Measurements from ENCODE around the gene SLC6A13.
"Not testable (repeated sequence)": the region's sequence is repeated elsewhere in the genome, so short reads cannot be mapped to it uniquely, and the experiment has no call there.

Gene SLC6A13

DNA sequence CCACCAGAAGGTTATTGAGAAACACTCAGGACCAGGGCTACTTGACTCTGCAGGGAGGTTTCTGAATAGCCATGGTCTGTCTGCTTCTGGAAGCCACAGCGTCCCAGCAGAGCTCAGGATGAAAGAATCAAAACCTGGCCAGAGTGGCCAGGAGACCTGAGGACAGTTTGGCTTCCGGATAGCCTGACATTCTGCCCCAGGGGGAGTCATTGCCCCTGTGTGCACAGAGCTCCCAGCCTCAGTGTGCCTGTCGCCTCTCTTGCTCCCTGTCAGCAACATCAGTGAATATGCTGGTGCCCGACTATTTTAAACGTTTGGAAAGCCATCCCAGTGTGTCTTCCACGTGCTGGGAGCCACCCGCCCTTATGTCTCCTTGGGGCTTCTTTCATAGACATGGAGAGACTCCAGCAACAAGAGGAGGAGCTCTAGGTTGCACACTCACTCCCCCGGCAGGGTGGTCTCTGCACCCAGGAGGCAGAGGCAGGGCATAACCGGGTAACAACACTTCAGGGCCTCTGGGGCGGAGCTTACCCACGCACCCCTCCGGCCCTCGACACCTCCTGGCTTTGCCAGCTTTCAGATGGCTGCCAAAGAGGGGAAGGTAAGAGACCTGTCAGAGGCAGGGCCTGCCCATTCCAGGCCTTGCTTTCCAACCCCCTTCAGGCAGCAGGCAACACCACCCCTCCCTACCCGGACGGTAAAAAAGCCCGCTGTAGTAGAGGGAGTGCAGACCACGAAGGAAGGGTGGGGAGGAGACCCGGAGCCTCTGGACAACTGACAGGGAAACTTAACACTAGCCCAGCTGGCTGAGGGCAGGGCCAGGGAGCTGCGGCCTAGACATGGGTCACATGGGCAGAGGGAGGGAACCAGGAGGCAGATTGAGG, 29.7 kb downstream of the SLC6A13 start:
- no peak for DNase-seq

DNA sequence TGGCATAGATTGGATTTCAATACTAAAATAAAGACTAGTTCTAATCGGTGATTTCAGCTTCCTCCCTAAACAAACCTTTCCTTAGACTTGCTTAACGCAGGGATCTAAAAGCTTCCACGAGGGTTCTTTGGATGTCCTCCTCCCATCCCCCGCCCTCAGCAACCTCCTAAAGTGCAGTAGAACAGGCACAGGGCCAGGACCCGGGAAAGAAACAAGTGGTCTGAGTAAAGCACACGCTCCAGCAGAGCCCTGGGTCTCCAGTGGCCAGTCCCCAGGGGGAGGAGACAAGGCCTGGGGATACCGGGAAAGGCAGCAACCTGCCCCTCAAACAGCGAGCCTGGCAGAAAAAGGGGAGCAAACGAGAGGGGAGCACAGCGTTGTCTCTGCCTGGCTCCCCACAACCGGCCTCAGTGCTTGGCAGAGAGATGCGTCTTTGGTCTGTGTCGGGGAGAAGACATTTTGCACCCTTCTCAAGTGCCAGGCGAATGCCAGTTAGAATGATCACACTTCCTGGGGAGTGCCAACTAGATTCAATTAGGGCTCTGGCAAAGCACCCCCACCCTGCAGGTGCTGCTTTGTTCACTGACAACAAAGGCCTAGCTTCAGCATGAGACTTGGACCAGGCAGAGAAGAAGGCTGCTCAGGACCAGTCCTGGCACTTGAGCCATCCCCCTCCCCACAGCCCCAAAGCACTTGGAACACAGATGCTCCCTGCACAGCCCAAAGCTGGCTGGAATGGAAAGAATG, 31.5 kb downstream of the SLC6A13 start:
- DNase-seq, result no peak

DNA sequence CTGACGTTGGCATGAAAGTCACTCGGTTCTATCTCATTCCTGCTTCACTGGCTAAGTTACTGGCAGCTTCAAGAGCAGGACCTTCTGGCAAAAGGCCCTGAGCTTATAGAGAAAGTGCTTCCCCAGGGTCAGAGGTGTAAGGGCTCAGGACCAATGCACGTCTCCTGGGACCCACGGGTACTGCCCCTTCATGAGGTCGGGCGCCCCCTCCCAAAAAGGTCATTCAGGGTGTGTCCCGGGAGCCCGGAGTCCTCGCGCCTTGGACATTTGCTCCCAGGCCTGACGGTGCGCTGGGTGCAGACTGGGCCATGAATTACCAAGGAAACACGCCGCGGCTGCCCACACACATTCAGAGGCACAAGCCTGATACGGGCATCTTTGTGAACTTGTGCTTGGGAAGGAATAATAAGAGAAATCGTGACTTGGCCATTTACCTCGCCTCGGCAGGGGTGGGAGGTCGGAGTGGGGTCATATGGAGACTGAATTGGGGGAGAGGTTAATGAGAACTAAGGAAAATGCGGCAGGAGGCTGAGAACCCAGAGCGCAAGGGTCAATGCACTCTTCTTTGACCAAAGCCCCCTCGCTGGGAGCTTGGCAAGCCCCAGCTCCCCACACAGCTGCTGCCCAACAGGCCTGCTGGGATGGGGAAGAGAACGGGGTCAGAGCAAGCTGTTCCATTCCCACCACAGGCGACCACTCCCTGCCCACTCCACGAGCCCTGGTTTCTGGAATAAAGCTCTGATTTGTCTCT, 33.0 kb downstream of the SLC6A13 start:
- DNase-seq, result no peak

DNA sequence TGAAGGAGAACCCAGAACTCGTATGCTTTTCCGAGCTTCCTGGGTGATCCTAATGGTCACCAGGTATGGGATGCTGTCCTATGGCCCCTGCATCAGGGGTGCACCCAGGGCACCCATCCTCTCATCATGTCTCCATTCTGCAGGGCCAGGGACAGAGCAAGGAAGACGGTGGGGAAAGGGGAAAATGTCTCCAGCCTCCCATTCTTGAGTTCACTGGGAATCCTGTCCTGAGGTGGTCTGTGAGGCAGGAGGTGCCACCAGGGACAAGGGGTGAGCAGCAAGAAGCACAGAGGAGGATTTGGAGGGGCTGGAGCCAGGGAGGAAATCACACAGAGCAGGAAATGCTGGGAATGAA, 33.8 kb downstream of the SLC6A13 start:
- no peak for DNase-seq

DNA sequence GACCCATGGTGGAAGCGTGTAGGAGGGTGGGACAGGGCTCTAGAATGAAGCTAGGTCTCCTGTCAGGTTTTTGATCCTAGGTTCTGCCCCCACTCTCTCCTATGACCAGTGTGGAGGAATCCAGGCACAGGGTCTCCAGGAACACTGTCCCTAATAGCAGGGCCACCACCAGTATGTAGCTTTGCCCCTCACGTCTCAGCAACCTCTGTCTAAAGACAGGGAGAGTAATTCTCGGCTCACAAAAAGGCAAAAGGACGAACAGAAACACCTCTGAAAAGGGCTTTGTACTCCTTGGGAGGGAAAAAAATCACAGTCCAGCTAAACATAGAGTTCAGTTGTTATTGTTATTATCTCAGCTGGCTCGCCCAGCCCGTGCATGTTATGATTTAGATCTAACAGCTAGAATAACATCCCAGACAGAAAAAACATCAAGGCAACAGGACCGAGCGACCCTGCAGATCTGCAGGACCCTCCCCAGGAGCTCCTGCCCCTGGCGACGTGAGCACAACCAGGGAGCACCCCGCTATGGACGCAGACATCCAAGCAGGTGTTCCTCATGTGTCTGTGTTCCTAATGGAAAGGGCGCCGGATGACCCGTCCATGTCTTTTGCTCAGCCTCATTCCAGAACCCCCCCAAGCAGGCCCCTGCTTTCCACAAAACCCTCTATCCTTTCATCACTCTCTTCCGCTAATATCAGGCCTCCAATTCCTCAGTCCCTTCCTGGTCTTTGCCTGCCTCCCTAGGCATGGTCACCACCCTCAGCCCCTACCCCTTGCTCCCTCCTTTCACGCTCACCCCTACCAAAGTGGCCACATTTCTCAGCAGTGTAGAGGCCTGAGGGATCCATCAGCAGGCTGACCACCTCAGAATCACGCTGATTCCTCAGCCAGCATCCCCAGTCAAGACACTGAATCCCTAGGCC, 34.5 kb downstream of the SLC6A13 start:
- DNase-seq, result no peak

DNA sequence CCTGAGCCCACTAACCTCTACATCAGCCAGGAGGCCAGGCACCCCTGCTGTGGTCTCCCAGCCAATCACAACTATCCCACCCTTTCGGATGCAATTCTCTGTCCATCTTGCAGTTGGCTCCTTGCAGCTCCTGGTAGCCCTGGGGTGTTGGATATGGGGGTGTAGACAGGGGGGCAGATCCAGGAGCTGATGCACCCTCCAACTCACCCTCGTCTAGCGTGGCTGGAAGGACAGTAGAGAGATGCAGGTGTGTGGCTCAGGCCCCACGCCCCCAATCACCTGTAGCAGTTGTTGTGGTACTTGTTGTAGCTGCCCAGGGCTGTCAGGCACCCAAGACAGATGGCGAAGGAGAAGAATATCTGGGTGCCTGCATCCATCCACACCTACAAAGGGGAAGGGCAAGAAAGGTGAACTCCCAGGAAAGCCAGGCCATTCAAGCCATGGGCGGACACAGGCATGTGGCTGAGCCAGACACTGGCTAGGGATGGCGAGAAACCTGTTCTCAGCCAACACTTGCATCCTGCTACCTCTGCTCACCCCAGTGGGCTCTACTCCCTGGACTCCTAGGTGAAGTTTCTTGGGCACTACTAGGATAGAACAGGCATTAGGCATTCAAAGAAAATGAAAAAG, 35.2 kb downstream of the SLC6A13 start:
- DNase-seq, result no peak

DNA sequence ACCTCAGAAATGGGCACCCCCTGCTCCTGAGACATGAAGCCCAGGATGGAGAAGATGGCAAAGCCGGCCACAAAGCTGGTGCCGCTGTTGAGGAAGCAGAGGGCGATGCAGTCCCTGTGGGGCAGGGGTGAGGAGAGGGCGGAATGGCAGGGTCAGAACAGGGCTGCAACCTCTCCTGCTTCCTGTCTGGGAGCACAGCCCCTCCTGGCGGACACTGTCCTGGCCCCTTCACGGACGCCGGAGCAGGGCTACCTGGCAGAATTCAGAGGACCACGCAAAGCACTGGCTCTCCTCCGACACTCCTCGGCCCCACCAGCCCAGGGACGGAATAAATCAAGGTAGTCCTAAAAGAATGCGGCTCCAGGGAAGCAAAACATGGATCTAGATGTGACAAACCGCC, 36.2 kb downstream of the SLC6A13 start:
- DNase-seq, result no peak

DNA sequence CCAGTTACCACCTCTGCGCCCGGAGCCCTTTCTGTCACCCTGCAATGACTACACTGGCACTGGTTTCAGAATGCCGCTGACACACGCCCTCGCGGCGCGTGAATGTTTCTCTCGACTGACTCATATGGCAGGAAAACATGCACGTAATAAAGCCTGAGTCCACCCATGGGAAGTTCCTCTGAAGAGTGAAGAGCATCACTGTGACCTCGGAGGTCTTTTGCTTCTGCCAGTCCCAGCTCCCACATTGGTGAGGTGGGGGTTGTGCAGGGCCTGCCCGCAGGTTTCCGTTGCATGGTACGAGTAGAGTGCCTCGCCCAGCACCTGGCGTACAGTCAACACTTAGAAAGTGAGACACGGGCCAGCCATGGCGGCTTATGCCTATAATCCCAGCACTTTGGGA, 37.6 kb downstream of the SLC6A13 start:
- no peak for DNase-seq

DNA sequence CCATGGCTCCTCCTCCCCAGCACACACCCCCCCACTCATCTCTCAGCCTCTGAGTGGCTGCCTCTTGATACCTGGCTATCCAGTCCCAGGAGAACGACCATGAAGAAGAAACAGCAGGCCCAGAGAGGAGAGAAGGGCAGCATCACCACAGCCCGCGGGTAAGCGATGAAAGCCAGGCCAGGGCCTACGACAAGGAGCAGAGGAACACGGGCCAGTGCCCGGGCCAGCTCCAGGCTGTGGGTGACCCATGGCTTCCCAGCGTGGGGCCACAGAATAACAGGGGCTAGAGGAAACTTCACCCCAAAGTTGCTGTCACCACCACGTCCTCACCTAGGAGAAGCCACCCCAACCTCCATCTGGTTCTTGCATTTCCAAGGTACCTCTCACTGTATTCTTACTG, 38.3 kb downstream of the SLC6A13 start:
- DNase-seq, result no peak

DNA sequence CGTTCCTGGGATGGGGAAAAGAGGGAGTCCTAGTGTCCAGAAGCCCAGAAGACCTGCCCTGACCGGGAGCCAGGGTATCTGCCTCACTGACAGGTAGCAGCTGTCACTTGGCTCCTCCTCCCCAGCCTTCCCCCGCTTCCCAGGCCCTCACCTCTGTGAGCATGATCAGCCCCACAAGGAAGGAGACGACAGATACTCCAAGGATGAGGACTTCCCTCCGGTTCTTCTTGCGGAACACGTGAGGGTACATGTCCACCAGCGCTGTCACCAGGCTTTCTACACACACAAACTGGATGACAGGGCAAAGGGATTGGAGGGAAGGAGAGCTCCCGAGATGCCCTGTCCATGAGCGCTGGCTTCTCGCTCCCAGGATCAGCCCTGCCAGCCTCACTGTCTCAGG, 38.8 kb downstream of the SLC6A13 start:
- DNase-seq, result no peak

DNA sequence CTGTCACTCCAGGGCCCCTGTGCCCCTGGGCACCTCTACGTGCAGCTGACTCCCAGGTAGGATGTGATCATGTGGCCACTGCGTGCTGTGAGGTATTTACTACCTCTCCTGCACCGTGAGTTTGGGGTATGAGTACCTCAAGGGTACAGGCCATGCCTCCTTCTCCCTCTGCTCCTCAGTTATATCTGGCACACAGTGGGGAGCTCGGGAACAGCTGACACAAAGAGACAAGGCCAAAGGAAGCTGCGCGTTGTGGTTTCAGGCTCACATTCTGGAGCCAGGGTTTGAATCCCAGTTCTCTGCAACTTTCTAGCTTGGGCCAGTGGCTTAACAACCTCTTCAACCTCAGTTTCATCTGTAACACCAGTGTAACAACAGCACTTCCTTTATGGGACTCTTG, 40.9 kb downstream of the SLC6A13 start:
- DNase-seq, result no peak

DNA sequence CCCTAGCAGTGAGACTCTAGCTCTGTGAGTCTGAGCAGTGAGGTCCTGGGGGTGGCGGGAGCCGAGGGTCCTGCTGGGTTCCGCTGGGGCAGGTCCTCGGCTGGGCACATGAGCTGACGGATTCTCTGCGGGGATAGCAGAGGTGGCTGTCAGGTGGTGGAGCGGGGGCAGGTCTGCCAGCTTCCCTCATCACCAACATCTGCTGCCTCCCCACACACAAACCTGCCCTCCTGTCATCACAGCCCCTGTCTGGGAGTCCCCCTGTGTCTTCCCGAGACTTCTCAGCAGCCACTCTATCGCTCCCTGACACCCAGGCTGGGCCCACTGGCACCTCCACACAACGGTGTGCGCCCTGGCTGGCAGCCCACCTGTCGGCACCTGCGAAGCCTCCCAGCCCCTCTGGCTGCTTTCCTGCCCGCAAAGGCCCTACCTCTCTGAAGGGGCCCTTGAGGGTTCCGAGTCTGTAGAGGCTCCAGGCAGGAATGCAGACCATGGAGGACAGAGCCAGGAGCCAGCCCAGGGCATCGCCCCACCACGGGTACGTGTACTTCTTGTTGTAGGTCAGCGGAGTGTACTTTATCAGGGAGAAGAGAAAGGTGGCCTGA, 41.6 kb downstream of the SLC6A13 start:
- DNase-seq, result no peak

DNA sequence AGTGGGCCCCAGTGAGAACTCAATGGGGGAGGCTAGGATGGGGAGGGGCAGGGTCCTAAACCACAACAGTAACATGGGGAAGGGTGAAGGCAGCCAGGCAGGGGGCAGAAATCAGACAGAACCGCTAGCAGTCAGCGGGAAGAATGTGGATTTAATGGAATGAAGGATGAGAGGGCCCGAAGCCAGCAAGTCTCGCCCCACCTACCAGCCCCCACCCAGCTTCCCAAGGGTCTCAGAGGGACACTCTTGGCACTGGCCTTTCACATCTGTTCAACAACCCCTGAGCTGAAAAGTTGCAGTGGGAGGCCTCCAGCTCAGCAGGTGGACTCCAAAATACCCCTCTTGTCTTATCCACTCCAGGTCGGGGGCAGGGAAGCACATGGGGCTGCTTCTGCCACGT, 42.1 kb downstream of the SLC6A13 start:
- DNase-seq, result no peak

DNA sequence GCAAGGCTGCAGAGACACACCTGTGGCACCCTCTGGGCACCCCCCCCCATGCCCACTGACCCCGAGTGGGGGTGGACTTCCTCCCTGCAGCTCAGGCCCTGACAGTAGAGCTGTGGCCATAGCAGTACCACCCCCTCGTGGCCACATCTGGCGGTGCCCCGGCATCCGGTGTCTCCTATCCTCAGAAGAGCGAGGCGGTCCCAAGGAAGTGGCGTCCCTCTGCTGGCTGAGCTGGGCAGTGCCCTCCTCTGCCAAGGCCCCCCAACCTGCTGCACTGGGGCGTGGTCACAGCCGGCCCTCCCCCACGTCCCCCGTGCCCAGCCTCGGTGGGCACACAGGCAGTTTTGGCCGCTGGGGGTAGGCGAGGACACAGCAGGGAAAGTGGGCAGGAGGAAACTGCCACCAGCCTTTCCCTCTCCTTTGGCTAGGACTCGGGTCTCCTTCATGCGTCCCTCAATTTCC, 42.7 kb downstream of the SLC6A13 start:
- no peak for DNase-seq

DNA sequence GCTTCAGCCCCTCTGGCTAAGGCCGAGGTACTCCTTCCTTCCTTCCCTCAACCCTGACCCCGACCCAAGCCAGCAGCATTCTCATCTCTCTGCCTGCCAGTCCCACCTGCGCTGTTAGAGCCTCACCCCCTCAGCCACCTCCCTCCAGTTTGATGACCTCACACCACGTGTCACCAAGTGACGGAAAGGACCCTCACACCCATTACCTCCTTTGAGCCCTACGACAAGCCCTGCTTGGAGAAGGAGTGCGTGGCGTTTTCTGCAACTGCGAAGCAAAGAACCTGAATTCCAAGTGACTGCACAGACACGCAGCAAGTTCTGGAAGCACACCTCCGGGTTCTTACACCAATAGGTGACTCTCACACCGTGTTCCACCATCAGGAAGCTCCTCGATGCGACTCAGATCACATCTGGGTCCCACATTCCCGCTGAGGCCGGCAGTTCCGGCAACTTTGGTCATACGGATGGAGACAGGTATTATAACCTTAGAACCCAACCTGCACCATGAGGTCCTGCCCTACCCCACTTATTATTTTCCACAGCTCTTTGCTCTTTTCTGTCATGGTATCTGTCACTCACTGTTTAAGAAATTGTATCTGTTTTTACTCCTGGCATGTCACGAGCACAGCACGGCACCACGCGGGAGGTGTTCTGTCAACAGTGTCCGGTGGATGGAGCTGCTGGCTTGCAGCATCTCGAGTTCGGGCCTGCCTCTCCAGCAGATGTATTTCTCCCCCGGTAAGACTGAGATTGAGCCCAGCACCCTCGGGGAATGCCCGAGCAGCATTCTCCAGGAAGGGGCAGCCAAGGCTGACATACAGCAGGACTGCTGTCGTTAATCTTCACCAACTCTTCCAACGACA, 43.7 kb downstream of the SLC6A13 start:
- no peak for DNase-seq

DNA sequence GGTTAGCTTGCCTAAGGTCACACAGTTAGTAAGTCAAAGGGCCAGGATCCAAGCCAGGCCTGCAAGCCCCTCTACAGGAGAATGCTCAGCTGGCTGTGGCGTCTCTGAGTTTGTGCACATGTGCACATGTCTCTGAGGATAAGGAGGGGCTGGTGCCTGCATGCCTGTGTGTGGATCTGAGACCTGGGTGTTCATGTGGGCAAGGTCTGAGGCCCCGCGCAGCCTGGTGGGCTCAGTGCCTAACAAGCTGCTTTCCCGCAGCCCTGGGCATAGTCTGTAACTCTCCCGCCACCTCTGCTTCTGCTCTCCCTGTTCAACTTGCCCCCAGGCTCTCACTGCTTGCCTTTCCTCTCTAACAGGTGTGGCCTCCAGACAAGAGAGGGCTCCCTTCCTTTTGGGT, 44.4 kb downstream of the SLC6A13 start:
- DNase-seq, result no peak

DNA sequence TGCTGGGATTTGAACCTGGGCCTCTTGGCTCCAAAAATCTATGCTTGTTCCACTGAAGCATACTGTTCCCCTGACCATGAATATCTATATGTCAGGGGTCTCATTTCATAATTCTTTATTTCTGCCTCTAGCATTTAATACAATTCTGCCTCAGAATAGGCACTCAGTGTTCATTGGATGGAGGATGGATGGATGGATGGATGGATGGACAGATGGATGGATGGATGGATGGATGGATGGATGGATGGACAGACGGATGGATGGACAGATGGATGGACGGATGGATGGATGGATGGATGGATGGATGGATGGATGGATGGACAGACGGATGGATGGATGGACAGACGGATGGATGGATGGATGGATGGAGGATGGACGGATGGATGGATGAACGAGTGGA, 45.6 kb downstream of the SLC6A13 start:
- not testable (repeated sequence) for DNase-seq

DNA sequence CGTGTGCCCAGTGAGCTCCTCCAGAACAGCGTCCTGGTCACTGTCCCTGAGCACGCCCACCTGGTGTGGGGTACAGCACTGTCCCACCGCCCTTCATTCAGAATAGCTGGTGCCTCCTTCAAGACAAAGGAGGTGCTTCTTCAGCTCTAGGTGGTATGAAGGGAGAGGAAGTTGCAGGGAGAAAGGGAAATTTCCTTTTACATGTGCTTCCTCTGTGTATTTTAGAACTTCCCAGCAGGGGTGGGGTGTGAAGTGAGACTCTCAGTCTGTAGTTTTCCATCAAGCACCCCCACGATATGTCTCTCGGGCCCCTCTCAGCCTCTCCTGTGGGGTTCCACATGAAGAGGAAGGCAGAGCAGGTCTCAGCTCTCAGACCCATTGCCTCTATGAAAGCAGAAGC, 47.5 kb downstream of the SLC6A13 start:
- DNase-seq, result no peak

DNA sequence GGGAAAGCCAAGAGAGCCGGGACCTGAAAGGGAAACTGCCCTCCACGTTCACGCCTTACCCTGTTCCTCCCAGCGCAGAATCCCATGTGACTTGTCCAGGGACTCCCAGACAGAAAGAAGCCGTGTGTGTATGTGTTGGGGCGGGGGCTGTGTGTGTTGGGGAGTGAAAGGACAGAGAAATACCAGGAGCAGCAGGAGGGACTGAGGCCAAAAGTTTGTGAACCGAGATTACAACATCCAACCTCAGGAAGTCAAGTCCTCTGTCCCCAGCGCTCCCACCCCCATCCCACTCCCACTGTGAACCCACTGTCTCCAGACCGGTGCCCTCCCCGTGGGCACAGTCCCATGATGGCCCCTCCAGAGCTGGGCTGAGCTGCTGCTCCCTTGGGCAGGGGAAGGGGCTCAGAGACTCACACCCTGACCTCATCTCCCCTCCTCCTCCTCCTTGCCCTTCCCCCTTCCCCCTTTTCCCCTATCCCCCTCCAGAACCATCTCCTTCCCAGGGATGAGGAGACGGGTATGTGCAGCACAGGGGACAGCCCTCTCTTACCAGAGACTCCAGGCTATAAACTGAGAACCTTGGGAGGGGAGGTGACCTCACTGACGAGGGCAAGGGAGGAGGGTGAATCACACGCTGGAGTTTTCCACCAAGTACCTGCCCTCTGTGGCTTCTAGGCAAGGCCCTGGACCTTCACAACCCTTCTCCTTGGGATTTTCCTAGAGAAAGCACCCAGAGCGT, 48.5 kb downstream of the SLC6A13 start, which contains the start of gene SLC6A12:
TSS of gene SLC6A12 (minus strand) at position 155 of the 739 bp plus-strand sequence. CDS start 4,171 bp downstream, outside the sequence.
- no peak for DNase-seq

Measured in activated gamma-delta T cell (primary cell).